MM.1S (cell line): ENCODE measurements around the gene PI3.

ENCODE experiments used
- DNase-seq: peaks from one replicate; pipeline ENCODE4 v3.0.0-alpha.2; 2015
- H2AFZ ChIP-seq: fragments of 300-600 bp; sonication (generic); 2 replicates; pipeline ENCODE4 v1.6.0; 2016; ENCODE audit warnings: antibody characterized with exemption, low read length
- H3F3A ChIP-seq: fragments of 300-600 bp; sonication (generic); 2 replicates; pipeline ENCODE4 v1.6.1; 2016; ENCODE audit warnings: mild to moderate bottlenecking, antibody characterized with exemption, low read length, moderate library complexity, mixed read lengths; ENCODE audit not compliant: insufficient read depth
- H3K27ac ChIP-seq: fragments of 300-600 bp; sonication (generic); 2 replicates; pipeline ENCODE4 v1.5.1; 2016; ENCODE audit warnings: mild to moderate bottlenecking, low read length
- H3K27me3 ChIP-seq: fragments of 300-600 bp; sonication (generic); replicated peaks from 2 replicates; pipeline ENCODE4 v1.6.0; 2016; ENCODE audit warnings: low read length; ENCODE audit not compliant: insufficient read depth
- H3K36me3 ChIP-seq: fragments of 300-600 bp; sonication (generic); replicated peaks from 2 replicates; pipeline ENCODE4 v1.6.1; 2016; ENCODE audit warnings: mild to moderate bottlenecking, low read length, mixed read lengths; ENCODE audit not compliant: insufficient read depth
- H3K4me1 ChIP-seq: fragments of 300-600 bp; sonication (generic); 2 replicates; pipeline ENCODE4 v1.6.1; 2016; ENCODE audit warnings: low read length, mixed read lengths
- H3K4me2 ChIP-seq: fragments of 300-600 bp; sonication (generic); 2 replicates; pipeline ENCODE4 v1.6.0; 2016; ENCODE audit warnings: low read depth, low read length
- H3K4me3 ChIP-seq: fragments of 300-600 bp; sonication (generic); 2 replicates; pipeline ENCODE4 v1.5.1; 2016; ENCODE audit warnings: low read length, mixed read lengths
- H3K79me2 ChIP-seq: fragments of 300-600 bp; sonication (generic); 2 replicates; pipeline ENCODE4 v1.6.1; 2016; ENCODE audit warnings: mixed run types, low read length, mixed read lengths
- H3K9ac ChIP-seq: fragments of 300-600 bp; sonication (generic); 2 replicates; pipeline ENCODE4 v1.6.1; 2016; ENCODE audit warnings: low read length, mixed read lengths
- H3K9me2 ChIP-seq: fragments of 300-600 bp; sonication (generic); replicated peaks from 2 replicates; pipeline ENCODE4 v1.6.1; 2016; ENCODE audit warnings: mild to moderate bottlenecking, low read length, mixed read lengths; ENCODE audit not compliant: insufficient read depth
- H3K9me3 ChIP-seq: fragments of 300-600 bp; sonication (generic); replicated peaks from 2 replicates; pipeline ENCODE4 v1.6.1; 2016; ENCODE audit warnings: mild to moderate bottlenecking, low read length, mixed read lengths; ENCODE audit not compliant: insufficient read depth
- H4K20me1 ChIP-seq: fragments of 300-600 bp; sonication (generic); 2 replicates; pipeline ENCODE4 v1.6.1; 2016; ENCODE audit warnings: mild to moderate bottlenecking, low read length, moderate library complexity, mixed read lengths; ENCODE audit not compliant: insufficient read depth
- EZH2 ChIP-seq: fragments of 300-600 bp; sonication (generic); optimal IDR thresholded peaks from 2 replicates; pipeline ENCODE3; 2017; ENCODE audit warnings: low read depth, mild to moderate bottlenecking, antibody characterized with exemption, low read length, mixed read lengths
- EZH2phosphoT487 ChIP-seq: fragments of 300-600 bp; sonication (generic); IDR thresholded peaks from 2 replicates; pipeline ENCODE4 v1.6.1; 2018; ENCODE audit warnings: antibody characterized with exemption, low read length
- TF ChIP-seq, protein P1 (sequence below): fragments of 300-600 bp; sonication (generic); IDR thresholded peaks from 2 replicates; pipeline ENCODE4 v1.5.1; 2016; ENCODE audit warnings: antibody characterized with exemption, low read length, mixed read lengths

The PI3 gene

DNA sequence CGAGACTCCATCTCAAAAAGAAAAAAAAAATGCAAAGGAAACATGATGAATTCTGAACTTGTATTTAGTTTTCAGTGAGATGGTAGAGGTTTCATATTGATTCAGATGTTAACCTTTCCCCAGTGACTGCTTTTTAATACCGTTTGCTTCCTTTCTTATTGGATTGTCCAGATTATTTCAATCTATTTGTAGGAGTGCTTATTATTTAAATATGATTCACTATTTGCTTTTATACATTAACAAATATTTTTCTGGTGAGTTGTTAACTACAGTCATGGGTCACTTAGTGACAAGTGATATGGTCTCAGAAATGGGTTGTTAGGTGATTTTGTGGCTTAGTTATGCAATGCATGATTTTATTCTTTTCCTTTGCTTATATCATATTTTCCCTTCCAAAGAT is 8.4 kb downstream of the PI3 start:
- no peaks in the 10 kb centered on the region for H3F3A ChIP-seq
- H3K9me3 ChIP-seq = no peaks in the 10 kb centered on the region
- no peaks in the 10 kb centered on the region for H3K36me3 ChIP-seq
- no peaks in the 10 kb centered on the region for H3K27me3 ChIP-seq
- no peaks in the 10 kb centered on the region for H3K79me2 ChIP-seq
- H2AFZ ChIP-seq = no peak overlapping the region
- no peak overlapping the region for H3K4me3 ChIP-seq
- no peak overlapping the region for H3K4me2 ChIP-seq
- no peaks in the 10 kb centered on the region for H3K4me1 ChIP-seq
- no peak for DNase-seq
- H3K9me2 ChIP-seq = no peaks in the 10 kb centered on the region
- H3K9ac ChIP-seq = no peak overlapping the region
- TF ChIP-seq EZH2 (no peak), EZH2phosphoT487 (no peak)
- TF ChIP-seq, protein P1, sequence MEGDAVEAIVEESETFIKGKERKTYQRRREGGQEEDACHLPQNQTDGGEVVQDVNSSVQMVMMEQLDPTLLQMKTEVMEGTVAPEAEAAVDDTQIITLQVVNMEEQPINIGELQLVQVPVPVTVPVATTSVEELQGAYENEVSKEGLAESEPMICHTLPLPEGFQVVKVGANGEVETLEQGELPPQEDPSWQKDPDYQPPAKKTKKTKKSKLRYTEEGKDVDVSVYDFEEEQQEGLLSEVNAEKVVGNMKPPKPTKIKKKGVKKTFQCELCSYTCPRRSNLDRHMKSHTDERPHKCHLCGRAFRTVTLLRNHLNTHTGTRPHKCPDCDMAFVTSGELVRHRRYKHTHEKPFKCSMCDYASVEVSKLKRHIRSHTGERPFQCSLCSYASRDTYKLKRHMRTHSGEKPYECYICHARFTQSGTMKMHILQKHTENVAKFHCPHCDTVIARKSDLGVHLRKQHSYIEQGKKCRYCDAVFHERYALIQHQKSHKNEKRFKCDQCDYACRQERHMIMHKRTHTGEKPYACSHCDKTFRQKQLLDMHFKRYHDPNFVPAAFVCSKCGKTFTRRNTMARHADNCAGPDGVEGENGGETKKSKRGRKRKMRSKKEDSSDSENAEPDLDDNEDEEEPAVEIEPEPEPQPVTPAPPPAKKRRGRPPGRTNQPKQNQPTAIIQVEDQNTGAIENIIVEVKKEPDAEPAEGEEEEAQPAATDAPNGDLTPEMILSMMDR = no peak
- H4K20me1 ChIP-seq = no peaks in the 10 kb centered on the region
- H3K27ac ChIP-seq = no peak overlapping the region

DNA sequence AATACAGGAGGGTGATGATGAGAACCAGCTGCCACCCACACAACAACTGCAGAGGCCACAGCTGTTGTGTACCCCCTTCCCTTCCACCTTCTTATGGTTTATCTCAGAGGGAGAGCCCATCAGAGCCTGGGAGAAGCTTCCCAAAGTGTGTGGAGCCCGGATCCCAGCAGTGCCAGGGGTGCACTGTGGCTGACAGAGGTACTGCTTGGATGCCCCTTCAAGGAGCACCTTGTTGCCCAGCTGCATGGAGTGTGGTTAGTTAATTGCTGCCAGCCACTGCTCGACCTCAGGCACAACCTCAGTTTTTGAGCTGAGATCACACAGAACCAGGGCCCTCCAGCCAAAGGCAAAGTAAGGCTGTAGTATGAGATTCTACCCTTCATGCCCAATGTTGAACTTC is 13.0 kb downstream of the PI3 start:
- H3K9me2 ChIP-seq = no peaks in the 10 kb centered on the region
- H3K9ac ChIP-seq = no peak overlapping the region
- H4K20me1 ChIP-seq = no peaks in the 10 kb centered on the region
- H3F3A ChIP-seq = no peaks in the 10 kb centered on the region
- no peak for DNase-seq
- no peaks in the 10 kb centered on the region for H3K27me3 ChIP-seq
- H3K4me3 ChIP-seq = no peak overlapping the region
- no peaks in the 10 kb centered on the region for H3K79me2 ChIP-seq
- TF ChIP-seq EZH2phosphoT487 (no peak), EZH2 (no peak)
- TF ChIP-seq, protein P1 = no peak
- H3K9me3 ChIP-seq = no peaks in the 10 kb centered on the region
- H3K4me1 ChIP-seq = no peaks in the 10 kb centered on the region
- no peak overlapping the region for H3K4me2 ChIP-seq
- H2AFZ ChIP-seq = no peak overlapping the region
- H3K36me3 ChIP-seq = no peaks in the 10 kb centered on the region
- H3K27ac ChIP-seq = no peak overlapping the region

DNA sequence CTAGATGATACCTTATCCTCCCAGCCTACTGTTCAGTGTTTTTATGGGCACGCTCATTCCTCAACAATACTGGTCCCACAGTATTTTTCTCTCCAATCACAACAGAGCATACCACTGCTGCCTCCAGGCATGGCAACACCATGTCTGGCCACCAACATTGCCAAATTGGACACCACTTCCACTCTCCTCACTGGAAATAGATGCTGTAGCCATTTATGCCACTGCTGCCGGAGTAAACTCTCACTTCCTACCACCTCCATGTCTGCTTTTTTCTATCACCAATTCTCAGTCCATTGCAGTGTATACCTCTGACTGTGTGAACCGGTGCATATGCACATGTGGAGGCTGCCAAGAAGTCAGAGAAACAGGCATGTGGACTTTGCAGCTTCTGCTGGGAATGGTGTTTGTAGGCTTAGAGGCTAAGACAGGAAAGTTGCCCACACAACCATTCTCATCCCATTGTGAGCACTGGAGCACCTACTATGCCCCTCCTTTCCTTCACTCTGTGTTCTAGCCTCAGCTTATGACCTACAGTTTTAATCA is 14.4 kb downstream of the PI3 start:
- H3K4me1 ChIP-seq = no peaks in the 10 kb centered on the region
- DNase-seq = no peak
- TF ChIP-seq, protein P1 = no peak
- TF ChIP-seq EZH2 = no peak
- no peak for TF ChIP-seq EZH2phosphoT487
- H3K36me3 ChIP-seq = no peaks in the 10 kb centered on the region
- H3K79me2 ChIP-seq = no peaks in the 10 kb centered on the region
- no peak overlapping the region for H3K4me3 ChIP-seq
- no peak overlapping the region for H3K9ac ChIP-seq
- no peaks in the 10 kb centered on the region for H3K27me3 ChIP-seq
- H2AFZ ChIP-seq = no peak overlapping the region
- H3K27ac ChIP-seq = no peak overlapping the region
- H3K4me2 ChIP-seq = no peak overlapping the region
- H3F3A ChIP-seq = no peaks in the 10 kb centered on the region
- H3K9me3 ChIP-seq = no peaks in the 10 kb centered on the region
- no peaks in the 10 kb centered on the region for H4K20me1 ChIP-seq
- H3K9me2 ChIP-seq = no peaks in the 10 kb centered on the region
